Measurements from ENCODE around the gene IGF2BP3. TPM values are rescaled to one million over a fixed set of nuclear protein-coding genes. Genes with fewer than 3 reads are reported as not detected.

The IGF2BP3 gene
- total RNA-seq, 1 experiment from 2014 or later = 11.7 TPM

GRCh38 chr7:23430893-23431259 lies 39.4 kb downstream of the IGF2BP3 start:
- intact Hi-C loops (cut with micrococcal nuclease) = loop anchor here (1.0 to 10.0 kb wide), 5 partner anchors 32 to 284 kb away; partner anchors contain the start of genes STK31 and TRA2A
- Histone ChIP-seq H3K4me2 (ENCODE audit: low read length) (peak overlapping the region; percentile 44; the same call in 1 of the 2 replicates), H3F3A (ENCODE audit: low read length, unreplicated experiment) (no peaks in the 10 kb centered on the region), H3K27me3 (ENCODE audit: low read length) (no peaks in the 10 kb centered on the region), H3K27ac (ENCODE audit: low read length) (no peak overlapping the region), H3K36me3 (ENCODE audit: low read depth, low read length) (no peaks in the 10 kb centered on the region), H2AFZ (ENCODE audit: low read length) (no peak overlapping the region), H4K20me1 (ENCODE audit: low read length) (no peaks in the 10 kb centered on the region), H3K9me2 (replicated peaks; ENCODE audit: low read length) (no peaks in the 10 kb centered on the region), H3K4me3 (ENCODE audit: low read length) (no peak overlapping the region), H3K79me2 (ENCODE audit: low read length) (no peaks in the 10 kb centered on the region), H3K9ac (ENCODE audit: low read length) (no peak overlapping the region), H3K9me3 (ENCODE audit: low read length) (no peaks in the 10 kb centered on the region), H3K4me1 (ENCODE audit: insufficient read depth, low read length) (0 out of 2 replicates have a peak, but pooled peaks cover 5% of the 10 kb centered on the region)
- DNase-seq (no peak), ATAC-seq (no peak)
- POLR2A ChIA-PET (ENCODE audit: unreplicated experiment) = no interaction called here
- CTCF ChIA-PET = interaction anchor here (1.4 kb wide), 1 partner anchor 32 kb away, joined by 5 read pairs; no protein-coding TSS in a partner anchor
- TF ChIP-seq, protein P1, sequence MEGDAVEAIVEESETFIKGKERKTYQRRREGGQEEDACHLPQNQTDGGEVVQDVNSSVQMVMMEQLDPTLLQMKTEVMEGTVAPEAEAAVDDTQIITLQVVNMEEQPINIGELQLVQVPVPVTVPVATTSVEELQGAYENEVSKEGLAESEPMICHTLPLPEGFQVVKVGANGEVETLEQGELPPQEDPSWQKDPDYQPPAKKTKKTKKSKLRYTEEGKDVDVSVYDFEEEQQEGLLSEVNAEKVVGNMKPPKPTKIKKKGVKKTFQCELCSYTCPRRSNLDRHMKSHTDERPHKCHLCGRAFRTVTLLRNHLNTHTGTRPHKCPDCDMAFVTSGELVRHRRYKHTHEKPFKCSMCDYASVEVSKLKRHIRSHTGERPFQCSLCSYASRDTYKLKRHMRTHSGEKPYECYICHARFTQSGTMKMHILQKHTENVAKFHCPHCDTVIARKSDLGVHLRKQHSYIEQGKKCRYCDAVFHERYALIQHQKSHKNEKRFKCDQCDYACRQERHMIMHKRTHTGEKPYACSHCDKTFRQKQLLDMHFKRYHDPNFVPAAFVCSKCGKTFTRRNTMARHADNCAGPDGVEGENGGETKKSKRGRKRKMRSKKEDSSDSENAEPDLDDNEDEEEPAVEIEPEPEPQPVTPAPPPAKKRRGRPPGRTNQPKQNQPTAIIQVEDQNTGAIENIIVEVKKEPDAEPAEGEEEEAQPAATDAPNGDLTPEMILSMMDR (conservative IDR thresholded peaks at IDR 0.05; ENCODE audit: low read depth, low read length) = no peak
- TF ChIP-seq EZH2phosphoT487 (IDR thresholded peaks at IDR 0.05; ENCODE audit: borderline replicate concordance, low read length) (no peak), EZH2 (IDR thresholded peaks at IDR 0.05; ENCODE audit: low read length, unreplicated experiment) (no peak)
- BruUV-seq (replicated peaks) = TSS peak; percentile 54

GRCh38 chr7:23426876-23427275 lies 43.4 kb downstream of the IGF2BP3 start:
- no peak for TF ChIP-seq EZH2phosphoT487 (IDR thresholded peaks at IDR 0.05; ENCODE audit: borderline replicate concordance, low read length)
- TF ChIP-seq, protein P1 (conservative IDR thresholded peaks at IDR 0.05; ENCODE audit: low read depth, low read length) = no peak
- TF ChIP-seq EZH2 (IDR thresholded peaks at IDR 0.05; ENCODE audit: low read length, unreplicated experiment) = no peak
- Histone ChIP-seq H3K9me2 (replicated peaks; ENCODE audit: low read length) (no peaks in the 10 kb centered on the region), H3K4me3 (ENCODE audit: low read length) (no peak overlapping the region), H3K79me2 (ENCODE audit: low read length) (no peaks in the 10 kb centered on the region), H3K9ac (ENCODE audit: low read length) (no peak overlapping the region), H3K36me3 (ENCODE audit: low read depth, low read length) (no peaks in the 10 kb centered on the region), H3K4me2 (ENCODE audit: low read length) (no peak overlapping the region), H3K27me3 (ENCODE audit: low read length) (no peaks in the 10 kb centered on the region), H3F3A (ENCODE audit: low read length, unreplicated experiment) (no peaks in the 10 kb centered on the region), H3K4me1 (ENCODE audit: insufficient read depth, low read length) (0 out of 2 replicates have a peak, but pooled peaks cover 5% of the 10 kb centered on the region), H2AFZ (ENCODE audit: low read length) (no peak overlapping the region), H4K20me1 (ENCODE audit: low read length) (no peaks in the 10 kb centered on the region), H3K9me3 (ENCODE audit: low read length) (no peaks in the 10 kb centered on the region), H3K27ac (ENCODE audit: low read length) (no peak overlapping the region)
- CTCF ChIA-PET = no interaction called here
- POLR2A ChIA-PET (ENCODE audit: unreplicated experiment) = no interaction called here
- intact Hi-C loops (cut with micrococcal nuclease) = no loop called here
- ATAC-seq (no peak), DNase-seq (no peak)
- no TSS peak for BruUV-seq (replicated peaks)

DNA sequence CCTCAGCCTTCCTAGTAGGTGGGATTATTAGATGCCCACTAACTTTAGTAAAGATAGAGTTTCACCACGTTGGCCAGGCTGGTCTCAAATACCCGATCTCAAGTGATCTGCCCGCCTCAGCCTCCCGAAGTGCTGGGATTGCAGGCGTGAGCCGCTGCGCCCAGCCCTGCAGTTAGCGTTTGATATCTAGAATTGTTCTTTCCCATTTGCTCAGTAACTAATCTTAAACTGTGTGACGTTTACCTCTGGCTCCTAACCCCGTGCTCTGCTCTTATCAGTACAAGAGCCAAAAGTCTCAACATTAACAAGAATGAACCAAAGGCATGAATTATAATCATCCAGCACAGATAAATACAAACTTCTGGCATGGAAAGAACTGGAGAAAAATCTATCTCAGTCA lies 47.4 kb downstream of the IGF2BP3 start:
- ATAC-seq (no peak), DNase-seq (no peak)
- TF ChIP-seq EZH2phosphoT487 (IDR thresholded peaks at IDR 0.05; ENCODE audit: borderline replicate concordance, low read length) (no peak), EZH2 (IDR thresholded peaks at IDR 0.05; ENCODE audit: low read length, unreplicated experiment) (no peak)
- TF ChIP-seq, protein P1 (conservative IDR thresholded peaks at IDR 0.05; ENCODE audit: low read depth, low read length) = no peak
- no peaks in the 10 kb centered on the region for H3K79me2 ChIP-seq (ENCODE audit: low read length)
- H3K36me3 ChIP-seq (ENCODE audit: low read depth, low read length) = no peaks in the 10 kb centered on the region
- no peaks in the 10 kb centered on the region for H3F3A ChIP-seq (ENCODE audit: low read length, unreplicated experiment)
- H3K9me2 ChIP-seq (replicated peaks; ENCODE audit: low read length) = no peaks in the 10 kb centered on the region
- ChIA-PET CTCF (no interaction called here), POLR2A (ENCODE audit: unreplicated experiment) (no interaction called here)
- no TSS peak for BruUV-seq (replicated peaks)
- intact Hi-C loops (cut with micrococcal nuclease) = no loop called here
- H3K9me3 ChIP-seq (ENCODE audit: low read length) = no peaks in the 10 kb centered on the region
- no peak overlapping the region for H3K27ac ChIP-seq (ENCODE audit: low read length)
- no peak overlapping the region for H3K4me2 ChIP-seq (ENCODE audit: low read length)
- H4K20me1 ChIP-seq (ENCODE audit: low read length) = no peaks in the 10 kb centered on the region
- no peak overlapping the region for H3K9ac ChIP-seq (ENCODE audit: low read length)
- no peak overlapping the region for H3K4me3 ChIP-seq (ENCODE audit: low read length)
- H3K27me3 ChIP-seq (ENCODE audit: low read length) = no peaks in the 10 kb centered on the region
- no peak overlapping the region for H2AFZ ChIP-seq (ENCODE audit: low read length)
- H3K4me1 ChIP-seq (ENCODE audit: insufficient read depth, low read length) = peaks cover 14% of the 10 kb centered on the region
